ENCODE measurements around the gene CDKN2A.

GRCh38 chr9:21965401-21965951 lies 28.7 kb downstream of the CDKN2A start:
- TF ChIP-seq CTCF (IDR thresholded peaks at IDR 0.05): no peak
- no peak for TF ChIP-seq POLR2AphosphoS5 (IDR thresholded peaks at IDR 0.05; ENCODE audit: low read depth, low read length)
- TF ChIP-seq TCF7L2 (IDR thresholded peaks at IDR 0.05; ENCODE audit: low read depth, low read length): no peak

All from Panc1 (cell line).